ENCODE data around the gene ROR1. TPM values are rescaled to one million over a fixed set of nuclear protein-coding genes. Genes with fewer than 3 reads are reported as not detected.

The ROR1 gene
- total RNA-seq, 2 donors from 2014 or later: 12.9 to 40.8 TPM

DNA sequence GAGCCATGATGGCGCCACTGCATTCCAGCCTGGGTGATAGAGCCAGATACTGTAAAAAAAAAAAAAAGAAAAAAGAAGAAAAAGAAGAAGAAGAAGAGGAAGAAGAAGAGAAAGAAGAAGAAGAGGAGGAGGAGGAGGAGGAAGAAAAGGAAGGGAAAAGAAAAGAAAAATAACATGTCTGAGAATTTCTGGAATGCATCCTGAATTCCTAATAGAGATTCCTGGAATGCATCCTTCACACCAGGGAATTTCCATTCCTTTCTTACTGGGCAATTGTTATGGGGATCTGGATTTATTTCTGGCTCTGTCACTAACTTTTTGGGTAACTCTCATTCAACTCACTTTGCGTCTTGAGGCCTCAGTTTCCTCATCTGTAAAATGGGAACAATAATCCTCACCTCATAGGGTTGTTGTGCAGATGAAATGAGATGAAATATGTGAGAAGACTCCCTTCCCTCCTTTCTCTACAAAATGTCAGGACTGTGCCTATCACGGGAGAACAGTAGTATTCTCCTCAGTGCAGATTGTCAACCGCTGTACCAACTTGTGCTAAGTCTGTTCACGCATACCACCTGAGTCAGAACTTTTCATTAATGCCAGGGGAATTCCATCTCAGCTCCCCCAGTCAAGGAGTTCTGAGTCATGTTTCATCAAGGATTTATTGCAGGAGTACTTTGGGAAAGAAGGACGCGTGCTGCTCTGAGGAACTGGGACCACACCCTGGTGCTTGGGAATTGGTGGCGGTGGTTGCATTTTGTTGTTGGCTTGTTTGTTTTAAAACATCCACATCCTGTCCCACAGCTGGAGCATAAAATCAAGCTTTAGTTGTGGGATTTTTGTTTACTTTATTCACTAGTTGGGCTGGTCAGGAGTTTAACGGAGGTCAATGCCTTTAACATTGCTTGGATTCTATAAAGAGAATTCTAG, 42.4 kb upstream of the ROR1 start:
- H3K4me1 ChIP-seq: peaks cover 0 to 4% of the 10 kb centered on the region in 2 donors
- peak overlapping the region in 1 of 2 donors; percentile 18 for H3K27ac ChIP-seq
- no peak for DNase-seq (ENCODE audit: low spot score)
- H3K36me3 ChIP-seq: no peaks in the 10 kb centered on the region
- no peak overlapping the region for H3K4me3 ChIP-seq
- no peaks in the 10 kb centered on the region for H3K27me3 ChIP-seq
- TF ChIP-seq, protein P1, sequence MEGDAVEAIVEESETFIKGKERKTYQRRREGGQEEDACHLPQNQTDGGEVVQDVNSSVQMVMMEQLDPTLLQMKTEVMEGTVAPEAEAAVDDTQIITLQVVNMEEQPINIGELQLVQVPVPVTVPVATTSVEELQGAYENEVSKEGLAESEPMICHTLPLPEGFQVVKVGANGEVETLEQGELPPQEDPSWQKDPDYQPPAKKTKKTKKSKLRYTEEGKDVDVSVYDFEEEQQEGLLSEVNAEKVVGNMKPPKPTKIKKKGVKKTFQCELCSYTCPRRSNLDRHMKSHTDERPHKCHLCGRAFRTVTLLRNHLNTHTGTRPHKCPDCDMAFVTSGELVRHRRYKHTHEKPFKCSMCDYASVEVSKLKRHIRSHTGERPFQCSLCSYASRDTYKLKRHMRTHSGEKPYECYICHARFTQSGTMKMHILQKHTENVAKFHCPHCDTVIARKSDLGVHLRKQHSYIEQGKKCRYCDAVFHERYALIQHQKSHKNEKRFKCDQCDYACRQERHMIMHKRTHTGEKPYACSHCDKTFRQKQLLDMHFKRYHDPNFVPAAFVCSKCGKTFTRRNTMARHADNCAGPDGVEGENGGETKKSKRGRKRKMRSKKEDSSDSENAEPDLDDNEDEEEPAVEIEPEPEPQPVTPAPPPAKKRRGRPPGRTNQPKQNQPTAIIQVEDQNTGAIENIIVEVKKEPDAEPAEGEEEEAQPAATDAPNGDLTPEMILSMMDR (IDR thresholded peaks at IDR 0.05): no peak
- H3K9me3 ChIP-seq: peaks cover 0 to 2% of the 10 kb centered on the region in 2 donors

DNA sequence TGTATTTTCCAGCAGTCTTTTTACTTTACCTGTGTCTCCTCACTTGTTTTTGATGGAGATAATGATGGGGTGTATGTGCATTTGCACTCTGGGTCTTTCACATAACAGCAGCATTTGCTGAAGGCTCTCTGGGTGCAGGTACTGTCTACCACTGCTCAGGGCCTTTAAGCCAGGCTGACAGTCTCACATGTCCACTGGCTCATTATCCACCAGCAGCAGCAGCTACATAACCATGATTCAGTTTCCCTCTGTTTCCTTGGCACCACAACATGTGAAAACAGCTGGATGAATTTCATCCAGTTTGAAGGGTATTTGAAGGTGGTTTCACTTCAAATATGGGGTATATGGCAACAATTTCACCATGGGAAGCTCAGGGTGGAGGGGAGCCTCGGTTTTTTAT, 41.2 kb upstream of the ROR1 start:
- H3K4me1 ChIP-seq: peaks cover 0 to 4% of the 10 kb centered on the region in 2 donors
- no peak overlapping the region for H3K4me3 ChIP-seq
- H3K27ac ChIP-seq: no peak overlapping the region
- no peaks in the 10 kb centered on the region for H3K27me3 ChIP-seq
- DNase-seq (ENCODE audit: low spot score): no peak
- H3K9me3 ChIP-seq: peaks cover 0 to 11% of the 10 kb centered on the region in 2 donors
- TF ChIP-seq, protein P1 (IDR thresholded peaks at IDR 0.05): no peak
- H3K36me3 ChIP-seq: no peaks in the 10 kb centered on the region

DNA sequence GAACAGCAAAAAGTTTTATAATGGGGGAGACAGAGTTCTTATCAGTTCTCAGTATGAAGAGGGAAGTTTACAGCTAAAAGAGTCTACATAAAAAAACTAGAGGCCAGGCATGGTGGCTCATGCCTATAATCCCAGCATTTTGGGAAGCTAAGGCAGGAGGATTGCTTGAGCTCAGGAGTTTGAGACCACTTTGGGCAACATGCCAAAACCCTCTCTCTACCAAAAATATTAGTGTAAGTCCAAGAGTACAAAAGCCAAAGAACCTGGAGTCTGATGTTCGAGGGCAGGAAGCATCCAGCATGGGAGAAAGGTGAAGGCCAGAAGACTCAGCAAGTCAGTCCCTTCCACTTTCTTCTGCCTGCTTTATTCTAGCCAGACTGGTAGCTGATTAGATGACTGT, 35.0 kb upstream of the ROR1 start:
- H3K9me3 ChIP-seq: peaks cover 0 to 11% of the 10 kb centered on the region in 2 donors
- TF ChIP-seq, protein P1 (IDR thresholded peaks at IDR 0.05): no peak
- H3K4me1 ChIP-seq: no peaks in the 10 kb centered on the region
- no peaks in the 10 kb centered on the region for H3K27me3 ChIP-seq
- H3K27ac ChIP-seq: no peak overlapping the region
- no peaks in the 10 kb centered on the region for H3K36me3 ChIP-seq
- H3K4me3 ChIP-seq: no peak overlapping the region
- no peak for DNase-seq (ENCODE audit: low spot score)

DNA sequence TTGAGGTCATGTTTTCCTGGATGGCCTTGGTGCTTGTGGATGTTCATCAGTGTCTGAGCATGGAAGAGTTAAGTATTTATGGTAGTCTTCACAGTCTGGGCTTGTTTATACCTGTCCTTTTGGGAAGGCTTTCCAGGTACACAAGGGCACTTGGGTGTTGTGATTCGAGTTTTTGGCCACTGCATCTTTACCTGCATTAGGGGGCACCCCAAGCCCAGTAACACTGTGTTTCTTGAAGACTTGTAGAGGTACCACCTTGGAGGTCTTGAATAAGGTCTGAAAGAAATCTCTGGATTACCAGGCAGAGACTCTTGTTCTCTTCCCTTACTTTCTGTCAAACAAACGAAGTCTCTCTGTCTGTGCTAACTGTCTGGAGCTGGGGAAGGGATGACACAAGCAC, 34.4 kb upstream of the ROR1 start:
- Histone ChIP-seq H3K4me1 (no peaks in the 10 kb centered on the region), H3K27me3 (no peaks in the 10 kb centered on the region), H3K4me3 (no peak overlapping the region), H3K9me3 (peaks cover 0 to 11% of the 10 kb centered on the region in 2 donors), H3K36me3 (no peaks in the 10 kb centered on the region), H3K27ac (no peak overlapping the region)
- DNase-seq (ENCODE audit: low spot score): no peak
- TF ChIP-seq, protein P1 (IDR thresholded peaks at IDR 0.05): no peak

DNA sequence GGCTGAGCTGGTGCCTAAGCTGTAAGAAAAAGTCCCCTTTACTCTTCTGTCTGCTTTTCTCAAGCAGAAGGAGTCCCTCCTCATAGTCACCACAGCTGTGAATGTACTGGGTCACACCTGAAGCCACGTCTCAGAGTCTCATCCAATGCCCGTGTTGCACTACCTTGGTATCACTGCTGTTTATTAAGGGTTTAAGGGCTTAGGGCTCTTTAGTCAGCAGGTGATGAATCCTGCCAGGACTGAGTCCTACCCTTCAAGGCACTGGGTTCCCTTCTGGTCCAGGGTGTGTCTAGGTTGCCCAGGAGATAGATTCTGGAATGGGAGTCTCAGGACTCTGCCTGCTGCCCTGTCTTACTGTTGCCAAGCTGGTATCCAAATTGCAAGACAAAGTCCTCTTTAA, 33.4 kb upstream of the ROR1 start:
- Histone ChIP-seq H3K36me3 (no peaks in the 10 kb centered on the region), H3K4me1 (no peaks in the 10 kb centered on the region), H3K9me3 (peaks cover 0 to 11% of the 10 kb centered on the region in 2 donors), H3K27ac (no peak overlapping the region), H3K4me3 (no peak overlapping the region), H3K27me3 (no peaks in the 10 kb centered on the region)
- TF ChIP-seq, protein P1 (IDR thresholded peaks at IDR 0.05): no peak
- DNase-seq (ENCODE audit: low spot score): no peak

Measured in right atrium auricular region (tissue), 2 donors.